Measurements from ENCODE around the gene SUPT6H.

DNA sequence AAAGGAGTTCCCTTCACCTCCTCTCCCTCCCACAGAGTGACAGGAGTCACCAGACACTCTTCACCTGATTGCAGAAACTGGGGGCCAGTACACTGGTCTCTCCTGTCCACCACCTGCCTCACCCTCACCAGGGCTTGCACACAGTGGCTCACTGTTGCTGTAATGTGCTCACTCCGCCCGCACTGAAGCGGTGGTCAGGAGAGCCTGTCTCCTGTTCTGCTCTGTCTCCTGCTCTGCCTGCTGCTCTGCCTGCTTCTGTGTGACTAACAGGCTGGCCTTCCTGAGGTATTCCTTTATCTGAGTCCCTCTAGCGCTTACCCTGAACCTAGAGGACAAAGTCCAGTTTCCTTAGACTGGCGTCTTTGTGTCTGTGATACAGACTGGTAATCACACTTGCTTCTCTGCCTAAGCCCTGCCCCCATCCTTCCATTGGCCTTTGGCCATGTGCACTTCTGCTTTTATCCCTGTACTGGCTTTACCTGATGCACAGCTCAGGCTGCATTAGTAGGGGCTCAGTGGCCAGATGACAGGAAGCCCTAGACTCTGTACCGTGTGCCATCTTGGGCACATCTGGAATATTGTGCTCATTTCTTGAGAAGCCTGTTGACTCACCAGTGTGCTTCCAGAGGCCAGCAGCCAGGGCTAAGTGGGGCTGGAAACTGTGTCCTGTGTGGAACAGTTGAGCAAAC lies 36.4 kb downstream of the SUPT6H start:
- TF ChIP-seq, protein P1, sequence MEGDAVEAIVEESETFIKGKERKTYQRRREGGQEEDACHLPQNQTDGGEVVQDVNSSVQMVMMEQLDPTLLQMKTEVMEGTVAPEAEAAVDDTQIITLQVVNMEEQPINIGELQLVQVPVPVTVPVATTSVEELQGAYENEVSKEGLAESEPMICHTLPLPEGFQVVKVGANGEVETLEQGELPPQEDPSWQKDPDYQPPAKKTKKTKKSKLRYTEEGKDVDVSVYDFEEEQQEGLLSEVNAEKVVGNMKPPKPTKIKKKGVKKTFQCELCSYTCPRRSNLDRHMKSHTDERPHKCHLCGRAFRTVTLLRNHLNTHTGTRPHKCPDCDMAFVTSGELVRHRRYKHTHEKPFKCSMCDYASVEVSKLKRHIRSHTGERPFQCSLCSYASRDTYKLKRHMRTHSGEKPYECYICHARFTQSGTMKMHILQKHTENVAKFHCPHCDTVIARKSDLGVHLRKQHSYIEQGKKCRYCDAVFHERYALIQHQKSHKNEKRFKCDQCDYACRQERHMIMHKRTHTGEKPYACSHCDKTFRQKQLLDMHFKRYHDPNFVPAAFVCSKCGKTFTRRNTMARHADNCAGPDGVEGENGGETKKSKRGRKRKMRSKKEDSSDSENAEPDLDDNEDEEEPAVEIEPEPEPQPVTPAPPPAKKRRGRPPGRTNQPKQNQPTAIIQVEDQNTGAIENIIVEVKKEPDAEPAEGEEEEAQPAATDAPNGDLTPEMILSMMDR (IDR thresholded peaks at IDR 0.05): no peak
- no peak for TF ChIP-seq POLR2A (IDR thresholded peaks at IDR 0.05)

Data from testis (tissue), 2 donors.